Measurements from ENCODE around the gene CCHCR1.
"Not testable (repeated sequence)": the region's sequence is repeated elsewhere in the genome, so short reads cannot be mapped to it uniquely, and the experiment has no call there.

Gene CCHCR1

GRCh38 chr6:31183287-31183686 lies 25.7 kb upstream of the CCHCR1 start:
- DNase-seq = not testable (repeated sequence)

- DNase-seq = peak; percentile 43 to 62
Measured at GRCh38 chr6:31180500-31180899, 22.9 kb upstream of the CCHCR1 start.

GRCh38 chr6:31179896-31180295 lies 22.3 kb upstream of the CCHCR1 start:
- DNase-seq = no peak

GRCh38 chr6:31179042-31179386 lies 21.4 kb upstream of the CCHCR1 start:
- no peak for DNase-seq

GRCh38 chr6:31178143-31179041 lies 20.8 kb upstream of the CCHCR1 start:
- no peak for DNase-seq

- DNase-seq = no peak
Measured at GRCh38 chr6:31175971-31176370, 18.4 kb upstream of the CCHCR1 start.

- no peak for DNase-seq
Measured at GRCh38 chr6:31174378-31174777, 16.8 kb upstream of the CCHCR1 start.

GRCh38 chr6:31173406-31173805 lies 15.8 kb upstream of the CCHCR1 start:
- no peak for DNase-seq

GRCh38 chr6:31172973-31173384 lies 15.4 kb upstream of the CCHCR1 start:
- DNase-seq = no peak

- no peak for DNase-seq
Measured at GRCh38 chr6:31171931-31172905, 14.6 kb upstream of the CCHCR1 start.

- DNase-seq = no peak
Measured at GRCh38 chr6:31170987-31171671, 13.5 kb upstream of the CCHCR1 start.

- no peak for DNase-seq
Measured at GRCh38 chr6:31170600-31170881, 12.9 kb upstream of the CCHCR1 start, which contains the start of gene POU5F1. TSS of gene POU5F1 (minus strand) at chr6:31170682. CDS start at chr6:31170620, 62 bp downstream.

- not testable (repeated sequence) for DNase-seq
Measured at GRCh38 chr6:31169858-31170599, 12.4 kb upstream of the CCHCR1 start.

GRCh38 chr6:31169123-31169857 lies 11.7 kb upstream of the CCHCR1 start:
- no peak for DNase-seq

- DNase-seq = no peak
Measured at GRCh38 chr6:31168606-31169005, 11.0 kb upstream of the CCHCR1 start.

- DNase-seq = no peak
Measured at GRCh38 chr6:31165986-31166385, 8.4 kb upstream of the CCHCR1 start.

- DNase-seq = not testable (repeated sequence)
Measured at GRCh38 chr6:31165064-31165832, 7.6 kb upstream of the CCHCR1 start.

- not testable (repeated sequence) for DNase-seq
Measured at GRCh38 chr6:31164475-31165063, 7.0 kb upstream of the CCHCR1 start.

- DNase-seq = no peak
Measured at GRCh38 chr6:31163922-31164321, 6.3 kb upstream of the CCHCR1 start.

- DNase-seq = no peak
Measured at GRCh38 chr6:31162463-31163165, 5.0 kb upstream of the CCHCR1 start.

Data from stimulated activated CD4-positive, alpha-beta T cell treated with anti-CD3 and anti-CD28 coated beads, Interleukin-4, amount 100 ng/mL, for 4 hours (primary cell).